Effector memory CD8-positive, alpha-beta T cell (primary cell): ENCODE measurements around the gene OR13J1.

ENCODE experiments used
- ATAC-seq: fragments of 150-1000 bp; cut with Tn5 transposase; replicated peaks from 2 replicates; pipeline ENCODE4 v1.10.0; 2021; ENCODE audit warnings: mild to moderate bottlenecking, moderate library complexity
- DNase-seq, 3 experiments: peaks; one replicate each; pipeline ENCODE4 v3.0.0; 2021
- H3K27ac Mint-ChIP-seq, 2 donors: one replicate each; pipeline ENCODE4 v1.8.0; 2022; ENCODE audit warnings: mild to moderate bottlenecking in 2 of 2, mixed read lengths in 2 of 2, moderate library complexity in 2 of 2
- H3K27me3 Mint-ChIP-seq, 2 donors: one replicate each; pipeline ENCODE4 v1.8.0; 2022; ENCODE audit warnings: mixed read lengths in 2 of 2
- H3K36me3 Mint-ChIP-seq: one replicate; pipeline ENCODE4 v1.8.0; 2022; ENCODE audit warnings: mild to moderate bottlenecking, moderate library complexity, mixed read lengths; ENCODE audit not compliant: insufficient read depth
- H3K4me1 Mint-ChIP-seq, 2 donors: one replicate each; pipeline ENCODE4 v1.8.0; 2022; ENCODE audit warnings: low read depth in 2 of 2, mixed read lengths in 2 of 2
- H3K4me3 Mint-ChIP-seq, 2 donors: one replicate each; pipeline ENCODE4 v1.8.0; 2022; ENCODE audit warnings: mild to moderate bottlenecking in 2 of 2, mixed read lengths in 2 of 2, moderate library complexity in 2 of 2
- H3K9me3 Mint-ChIP-seq, 2 donors: one replicate each; pipeline ENCODE4 v1.8.0; 2022; ENCODE audit warnings: mixed read lengths in 2 of 2

Gene OR13J1

GRCh38 chr9:35829084-35829763, 41.0 kb downstream of the OR13J1 start, which contains the start of gene TMEM8B:
TMEM8B (plus strand) TSS chr9:35829228; CDS start chr9:35829448, 220 bp downstream.
- no peaks in the 10 kb centered on the region for H3K27me3 Mint-ChIP-seq
- no peaks in the 10 kb centered on the region for H3K9me3 Mint-ChIP-seq
- ATAC-seq (peak; percentile 92), DNase-seq (peak; percentile 86 to 87 (median 87))
- H3K4me1 Mint-ChIP-seq: peaks cover 32% of the 10 kb centered on the region in 2 donors
- peak within 1 kb of the TSS; percentile 92 to 97 for H3K27ac Mint-ChIP-seq
- H3K36me3 Mint-ChIP-seq: peaks cover 12% of the 10 kb centered on the region
- H3K4me3 Mint-ChIP-seq: peak within 1 kb of the TSS; percentile 90 to 99

DNA sequence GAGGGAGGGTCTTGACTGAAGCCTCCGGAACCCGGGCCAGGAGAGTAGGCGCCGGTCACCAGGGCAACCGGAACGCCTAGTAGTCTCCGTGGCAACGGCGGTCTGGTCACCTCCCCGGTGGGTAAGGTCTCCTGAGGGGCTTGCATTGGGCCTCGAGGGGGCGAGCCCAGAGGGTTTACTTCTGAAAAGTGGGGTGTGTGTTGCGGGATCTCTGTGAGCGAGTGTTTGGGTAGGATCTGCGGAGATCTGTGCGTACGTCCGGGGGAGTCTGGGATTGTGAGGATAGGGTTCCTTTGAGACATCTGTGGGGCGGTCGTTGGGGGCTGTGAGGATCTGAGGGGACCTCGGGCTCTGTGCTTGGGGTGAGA, 41.5 kb downstream of the OR13J1 start, which contains the start of gene FAM221B:
FAM221B (minus strand) TSS at position 17 of the 368 bp plus-strand sequence. CDS start 2,571 bp downstream, outside the sequence.
- H3K9me3 Mint-ChIP-seq: no peaks in the 10 kb centered on the region
- no peaks in the 10 kb centered on the region for H3K27me3 Mint-ChIP-seq
- peak within 1 kb of the TSS; percentile 90 to 99 for H3K4me3 Mint-ChIP-seq
- peak in 1 of 3 experiments; percentile 31 for DNase-seq
- peak; percentile 21 for ATAC-seq
- peaks cover 32% of the 10 kb centered on the region in 2 donors for H3K4me1 Mint-ChIP-seq
- peaks cover 12% of the 10 kb centered on the region for H3K36me3 Mint-ChIP-seq
- peak within 1 kb of the TSS; percentile 92 to 97 for H3K27ac Mint-ChIP-seq

DNA sequence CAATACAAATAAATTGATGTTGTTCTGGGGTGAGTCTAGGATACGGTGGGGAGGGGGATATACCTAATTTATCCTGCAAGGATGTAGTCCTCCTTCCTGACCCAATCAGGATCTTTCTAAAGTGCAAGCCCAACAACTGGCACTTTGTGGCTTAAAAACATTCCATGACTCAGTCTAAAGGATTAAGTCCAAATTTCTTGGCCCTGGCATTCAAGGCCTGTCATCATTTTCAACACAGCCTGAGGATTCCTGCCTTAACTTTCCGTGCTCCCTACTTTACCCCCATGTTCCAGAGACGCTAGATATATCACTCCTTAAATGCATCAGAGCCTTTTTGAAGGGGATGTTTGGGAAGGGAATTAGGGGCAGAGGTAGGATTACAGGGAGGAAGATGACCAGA, 42.7 kb downstream of the OR13J1 start:
- Mint-ChIP-seq H3K36me3 (peaks cover 12% of the 10 kb centered on the region), H3K4me3 (peak overlapping the region; percentile 90 to 99), H3K27me3 (peaks cover 0 to 6% of the 10 kb centered on the region in 2 donors), H3K9me3 (no peaks in the 10 kb centered on the region), H3K4me1 (peaks cover 32% of the 10 kb centered on the region in 2 donors), H3K27ac (peak overlapping the region in 1 of 2 donors; percentile 97)
- ATAC-seq: no peak
- no peak for DNase-seq

DNA sequence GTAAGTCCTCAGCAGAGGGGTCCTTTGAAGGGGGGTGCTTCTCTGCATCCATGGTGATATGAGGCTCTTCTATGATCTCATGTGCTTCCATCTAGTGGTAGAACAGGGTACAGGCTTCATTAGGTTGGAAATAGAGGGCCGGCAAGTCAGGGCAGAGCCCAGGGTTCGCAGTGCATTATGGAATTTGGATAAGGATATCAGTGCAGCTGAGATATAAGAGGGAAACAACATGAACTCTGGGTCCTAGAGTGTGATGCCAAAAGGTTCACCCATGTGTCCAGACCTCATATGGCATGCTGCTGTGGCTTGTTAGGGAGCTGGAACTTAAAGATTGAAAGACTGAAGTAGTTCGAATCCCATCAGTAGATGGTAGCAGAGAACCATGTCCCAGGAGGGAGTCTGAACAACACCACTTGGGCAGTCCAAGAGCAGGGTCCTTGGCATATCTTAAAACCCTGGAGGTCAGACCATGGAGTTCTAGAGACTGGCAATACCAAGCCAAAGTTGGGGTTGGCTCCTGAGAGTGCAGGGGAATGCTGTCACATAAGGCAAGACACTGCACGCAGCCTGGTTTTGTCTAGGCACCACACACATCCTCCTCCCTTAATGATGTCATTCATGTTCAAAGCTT, 44.0 kb downstream of the OR13J1 start:
- Mint-ChIP-seq H3K36me3 (peaks cover 12% of the 10 kb centered on the region), H3K27ac (no peak overlapping the region), H3K9me3 (no peaks in the 10 kb centered on the region), H3K4me3 (no peak overlapping the region), H3K4me1 (peaks cover 28 to 32% of the 10 kb centered on the region in 2 donors), H3K27me3 (peaks cover 0 to 6% of the 10 kb centered on the region in 2 donors)
- ATAC-seq: peak; percentile 38
- DNase-seq: peak; percentile 36 to 42 (median 40)

DNA sequence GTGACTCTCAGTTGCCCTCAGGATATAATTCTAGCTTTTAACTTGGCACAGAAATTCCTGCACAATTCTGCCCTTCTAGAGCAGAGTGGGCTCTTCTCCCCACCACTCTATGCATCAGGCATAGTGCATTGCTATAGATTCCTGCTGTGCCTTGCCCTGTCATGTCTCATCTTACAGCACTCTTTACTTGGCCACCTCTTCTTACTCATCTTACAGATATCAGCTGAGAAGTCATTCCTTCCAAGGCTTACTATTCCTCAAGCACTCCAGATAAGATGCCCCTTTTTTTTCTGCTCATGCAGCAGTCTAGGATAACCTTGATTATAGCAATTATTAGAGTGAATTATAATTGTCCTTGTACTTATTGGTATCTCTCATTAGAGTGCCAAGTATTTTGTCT, 47.3 kb downstream of the OR13J1 start:
- no peaks in the 10 kb centered on the region for H3K9me3 Mint-ChIP-seq
- ATAC-seq: no peak
- no peak overlapping the region for H3K27ac Mint-ChIP-seq
- peaks cover 5 to 6% of the 10 kb centered on the region in 2 donors for H3K27me3 Mint-ChIP-seq
- peaks cover 5 to 6% of the 10 kb centered on the region in 2 donors for H3K4me1 Mint-ChIP-seq
- peaks cover under 1% of the 10 kb centered on the region for H3K36me3 Mint-ChIP-seq
- no peak overlapping the region for H3K4me3 Mint-ChIP-seq
- DNase-seq: no peak

- peaks cover 6% of the 10 kb centered on the region in 2 donors for H3K27me3 Mint-ChIP-seq
- ATAC-seq (no peak), DNase-seq (no peak)
- peaks cover 0 to 1% of the 10 kb centered on the region in 2 donors for H3K9me3 Mint-ChIP-seq
- H3K27ac Mint-ChIP-seq: no peak overlapping the region
- H3K4me3 Mint-ChIP-seq: no peak overlapping the region
- peaks cover 3 to 7% of the 10 kb centered on the region in 2 donors for H3K4me1 Mint-ChIP-seq
- peaks cover 12% of the 10 kb centered on the region for H3K36me3 Mint-ChIP-seq
These were observed 50.1 kb downstream of the OR13J1 start for GRCh38 chr9:35820076-35820475.
